ELR (cell line): ENCODE data around the gene NBAS.

ENCODE experiments used
- DNase-seq: peaks from one replicate; pipeline ENCODE4 v3.0.0-alpha.2; 2015; ENCODE audit warnings: low read depth

Gene NBAS

DNA sequence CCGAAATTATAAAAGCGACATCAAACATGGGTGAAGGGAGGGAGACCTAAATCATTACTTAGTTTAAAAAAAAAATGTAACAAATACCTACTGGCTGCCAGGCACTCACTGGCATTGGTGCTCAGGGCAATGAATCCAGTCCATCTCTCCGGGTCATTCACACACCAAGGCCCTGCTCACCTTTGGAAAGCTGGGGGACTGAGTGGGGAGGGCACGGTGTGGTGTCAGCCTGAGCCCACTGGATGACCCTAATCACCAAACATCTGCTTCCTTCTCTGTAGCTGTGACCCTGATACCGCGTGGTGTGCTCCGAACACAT is 30.2 kb upstream of the NBAS start:
- no peak for DNase-seq

DNA sequence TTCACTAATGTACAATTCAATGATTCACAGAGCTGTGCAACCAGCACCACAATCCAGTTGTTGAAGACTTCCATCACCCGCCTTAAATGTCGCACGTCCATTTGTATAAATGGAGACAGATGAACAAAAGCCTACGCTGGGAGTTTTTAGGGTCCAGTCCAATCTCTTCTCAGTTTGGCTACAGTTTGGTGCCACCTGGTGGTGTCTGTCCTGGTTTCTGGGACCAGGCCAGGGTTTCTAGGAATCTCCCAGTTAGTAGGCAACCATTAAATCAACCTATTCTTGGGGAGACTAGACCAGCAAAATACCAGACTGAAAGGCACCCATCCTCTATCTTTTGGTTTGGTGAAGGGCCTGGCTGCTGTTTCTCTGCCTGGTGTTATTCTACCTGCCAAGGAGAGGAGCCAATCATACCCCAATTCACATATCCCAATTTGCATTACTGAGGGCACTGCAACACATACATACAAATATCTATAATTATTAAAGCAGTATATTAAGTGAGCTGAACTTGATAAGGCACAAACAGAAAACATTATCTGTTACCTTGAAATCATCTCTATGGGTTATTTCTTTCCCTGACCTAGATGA is 27.3 kb upstream of the NBAS start:
- peak; percentile 70 for DNase-seq

DNA sequence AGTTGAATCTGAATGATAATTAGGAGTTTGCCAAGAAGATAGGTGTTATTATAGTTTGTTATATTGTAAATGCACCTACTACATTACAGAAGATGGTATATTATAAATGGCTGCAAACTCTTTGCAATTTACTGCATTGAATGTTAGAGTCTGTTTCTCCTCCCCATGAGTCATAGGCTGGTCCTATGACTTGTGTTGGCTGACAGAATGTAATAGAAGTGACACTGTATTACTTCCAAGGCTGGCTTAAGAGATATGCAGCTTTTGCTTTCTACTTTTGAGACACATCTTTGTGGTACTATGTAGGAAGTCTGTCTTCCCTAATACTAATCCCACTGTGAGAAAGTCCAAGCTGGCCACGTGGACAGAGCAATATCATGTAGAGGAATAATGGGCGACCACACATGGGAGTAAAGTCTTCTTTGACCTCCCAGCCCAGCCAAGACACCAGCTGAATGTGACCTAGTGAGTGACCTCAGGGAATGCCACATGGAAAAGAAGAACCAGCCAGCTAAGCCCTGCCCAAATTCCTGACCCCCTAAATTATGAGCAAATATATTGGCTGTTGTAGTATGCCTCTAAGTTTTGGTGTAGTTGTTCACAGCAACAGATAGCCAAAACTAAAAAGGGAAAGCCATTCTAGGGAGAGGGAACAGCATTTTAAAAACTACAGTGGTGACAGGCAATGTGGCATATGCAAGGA is 23.8 kb upstream of the NBAS start:
- DNase-seq = peak; percentile 40

DNA sequence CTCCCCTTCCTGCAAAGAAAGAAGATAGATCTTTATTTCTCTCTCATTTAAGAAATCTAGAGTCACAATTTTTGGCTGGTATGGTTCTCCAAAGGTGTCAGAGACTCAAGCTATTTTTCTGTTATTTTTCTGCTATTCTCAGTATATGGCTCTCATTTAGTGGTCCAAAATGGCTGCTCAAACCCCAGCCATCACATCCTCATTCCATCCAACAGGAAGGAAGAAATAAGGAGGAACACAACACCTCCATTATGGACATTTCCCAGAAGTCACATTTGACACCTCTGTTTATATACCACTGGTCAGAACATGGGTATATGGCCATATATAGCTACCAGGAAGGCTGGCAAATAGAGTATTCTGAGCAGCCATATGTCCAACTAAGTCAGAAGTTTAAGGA is 23.2 kb upstream of the NBAS start:
- DNase-seq = no peak

DNA sequence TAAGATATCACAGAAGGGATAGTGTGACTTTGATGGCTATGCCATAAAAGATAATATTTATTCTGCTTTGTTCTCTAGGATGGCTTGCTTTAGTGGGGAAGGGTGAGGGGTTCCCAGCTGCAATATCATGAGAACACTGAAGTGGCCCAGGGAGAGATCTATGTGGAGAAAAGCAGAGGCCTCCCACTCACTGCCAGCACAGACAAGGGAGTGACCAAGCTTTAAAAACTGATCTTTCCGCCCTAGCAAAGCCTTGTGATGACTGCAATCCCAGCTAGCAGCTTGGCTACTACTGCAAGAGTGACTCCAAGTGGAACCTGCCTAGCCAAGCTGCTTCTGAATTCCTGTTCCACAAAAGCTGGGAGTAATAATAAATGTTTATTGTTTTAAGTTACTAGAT is 22.7 kb upstream of the NBAS start:
- no peak for DNase-seq

DNA sequence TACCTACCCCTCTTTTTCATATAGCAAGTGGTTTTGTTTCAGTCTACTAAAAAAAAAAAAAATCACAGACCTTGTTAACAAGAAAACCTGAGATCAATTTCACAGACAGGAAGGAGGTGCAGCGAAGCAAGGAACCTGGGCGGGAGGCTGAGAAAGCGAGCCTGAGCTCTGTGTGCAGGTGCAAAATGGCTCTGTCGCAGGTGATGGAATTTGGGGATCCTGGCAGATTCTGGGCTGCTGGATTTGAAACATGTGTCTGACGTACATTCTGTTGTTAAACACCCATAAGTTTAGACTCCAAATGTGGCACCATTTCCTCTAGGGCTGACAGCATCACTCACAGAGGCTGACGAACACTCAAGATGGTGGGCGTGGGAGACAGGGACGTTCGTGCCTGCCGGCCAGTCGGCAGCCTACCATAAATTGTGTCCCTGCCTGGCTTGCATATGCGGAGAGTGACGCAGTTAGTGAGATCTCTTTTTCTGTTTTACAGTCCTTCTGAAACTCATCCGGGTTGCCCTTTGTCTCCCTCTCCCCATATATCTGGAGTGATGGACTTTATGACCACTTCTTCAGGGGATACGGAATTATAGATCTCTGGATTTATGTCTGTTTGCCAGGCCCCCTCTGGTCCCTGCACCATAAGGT is 21.7 kb upstream of the NBAS start:
- no peak for DNase-seq

DNA sequence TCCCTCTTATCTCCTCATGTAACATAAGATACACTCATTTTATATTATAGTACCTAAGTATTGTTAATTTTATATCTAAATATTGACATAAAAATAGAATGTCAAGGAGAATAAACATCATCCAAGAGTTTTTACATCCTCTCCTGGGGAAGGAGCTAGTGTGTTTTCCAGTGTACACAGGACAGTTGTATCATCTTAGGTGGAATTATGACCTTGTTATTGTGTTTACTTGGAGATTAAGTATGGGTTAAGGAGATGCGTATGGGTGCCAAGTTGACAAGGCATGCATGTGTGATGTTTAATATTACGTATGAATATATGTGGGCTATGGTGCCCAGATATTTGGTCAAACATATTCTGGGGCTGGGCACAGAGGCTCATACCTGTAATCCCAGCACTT is 19.3 kb upstream of the NBAS start:
- no peak for DNase-seq

DNA sequence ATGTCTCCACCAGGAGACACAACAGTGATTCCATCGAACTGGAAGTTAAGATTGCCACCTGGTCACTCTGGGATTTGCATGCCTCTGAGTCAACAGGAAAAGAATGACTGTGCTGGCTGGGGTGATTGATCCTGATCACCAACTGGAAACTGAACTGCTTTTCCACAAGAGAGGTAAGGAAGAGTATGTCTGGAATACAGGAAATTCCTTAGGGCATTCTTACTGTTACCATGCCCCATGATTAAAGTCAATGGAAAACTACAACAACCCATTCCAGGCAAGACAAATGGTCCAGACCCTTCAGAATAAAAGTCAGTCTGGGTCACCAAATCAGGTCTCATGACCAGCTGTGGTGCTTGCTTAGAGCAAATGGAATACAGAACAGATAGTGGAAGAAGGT is 18.5 kb upstream of the NBAS start:
- peak; percentile 67 for DNase-seq

DNA sequence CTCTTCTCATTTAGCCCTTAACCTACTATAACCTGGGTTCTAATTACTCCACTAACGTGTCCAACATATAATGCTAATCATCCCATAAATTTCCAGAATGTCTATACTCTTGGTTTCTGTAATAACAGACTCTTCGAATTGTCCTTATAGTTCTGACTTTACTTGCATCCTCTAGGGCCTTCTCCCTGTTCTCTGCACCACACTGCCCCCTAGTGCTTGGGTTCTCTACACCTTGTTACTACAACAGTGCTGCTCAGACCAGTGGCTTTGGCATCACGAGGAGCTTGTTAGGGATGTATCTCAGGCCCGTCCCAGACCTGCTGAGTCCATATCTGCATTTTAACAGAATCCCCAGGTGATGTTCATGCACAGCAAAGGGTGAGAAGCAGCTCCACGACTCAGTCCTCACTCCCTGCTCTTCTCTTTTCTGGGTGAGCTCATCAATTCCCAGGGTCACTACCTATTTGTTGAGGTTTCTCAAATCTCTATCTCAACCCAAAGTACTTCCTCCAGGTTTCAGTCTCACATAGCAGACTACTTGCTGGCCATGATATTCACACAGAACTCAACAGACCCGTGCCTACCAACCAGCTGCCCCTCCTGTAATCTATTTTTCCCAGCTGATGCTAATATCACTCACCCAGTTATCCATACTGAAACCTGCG is 16.1 kb upstream of the NBAS start:
- DNase-seq = peak; percentile 84

DNA sequence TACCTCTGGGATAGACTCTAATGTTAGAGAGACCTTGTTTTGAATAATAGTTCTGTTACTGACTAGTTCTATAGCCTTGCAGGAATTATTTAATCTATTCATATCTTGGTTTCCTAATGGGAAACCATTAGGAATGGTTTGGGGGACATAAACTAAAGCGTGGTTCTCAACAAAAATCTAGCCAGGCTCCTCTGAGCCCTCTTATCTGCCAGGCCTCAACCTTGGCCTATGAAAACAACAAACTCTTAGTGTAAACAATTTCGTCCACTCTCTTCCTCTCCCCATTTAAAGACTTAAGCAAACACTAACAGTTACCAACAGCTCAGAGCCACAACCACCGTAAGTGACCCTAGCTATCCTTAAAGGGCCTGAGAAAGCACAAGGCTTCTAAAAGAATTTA is 10.6 kb upstream of the NBAS start:
- no peak for DNase-seq

DNA sequence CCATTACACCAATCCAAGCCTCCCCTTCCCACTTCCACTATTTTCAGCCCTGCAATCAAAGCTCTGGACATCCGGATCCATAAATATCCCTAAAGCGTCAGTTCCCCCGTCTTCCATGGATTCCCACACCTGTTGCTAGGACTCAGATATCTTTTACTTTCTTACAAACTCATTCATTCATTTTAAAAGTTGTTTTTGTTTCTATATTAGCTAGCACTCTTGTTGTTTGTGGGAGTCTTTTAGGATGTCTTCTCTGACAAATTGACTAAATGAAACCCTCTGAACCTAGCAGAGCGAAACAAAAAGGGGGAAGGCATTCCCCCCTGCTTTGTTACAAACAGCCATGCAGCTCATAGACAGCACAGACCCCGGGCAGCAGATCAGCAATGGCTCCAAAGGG is 9.0 kb upstream of the NBAS start:
- DNase-seq = no peak

DNA sequence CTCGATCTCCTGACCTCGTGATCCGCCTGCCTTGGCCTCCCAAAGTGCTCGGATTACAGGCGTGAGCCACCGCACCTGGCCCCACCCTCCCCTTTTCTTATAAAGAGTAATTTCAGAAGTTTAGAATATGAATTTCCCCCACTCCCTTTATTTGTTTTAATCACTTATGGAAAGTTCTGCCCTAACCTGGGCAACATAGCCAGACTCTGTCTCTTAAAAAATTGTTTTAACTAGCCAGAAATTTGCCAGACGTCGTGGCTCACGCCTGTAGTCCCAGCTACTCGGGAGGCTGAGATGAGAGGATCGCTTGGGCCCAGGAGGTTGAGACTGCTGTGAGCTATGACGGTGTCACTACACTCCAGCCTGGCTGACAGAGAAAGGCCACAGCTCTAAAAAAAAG is 7.7 kb upstream of the NBAS start:
- DNase-seq = no peak

DNA sequence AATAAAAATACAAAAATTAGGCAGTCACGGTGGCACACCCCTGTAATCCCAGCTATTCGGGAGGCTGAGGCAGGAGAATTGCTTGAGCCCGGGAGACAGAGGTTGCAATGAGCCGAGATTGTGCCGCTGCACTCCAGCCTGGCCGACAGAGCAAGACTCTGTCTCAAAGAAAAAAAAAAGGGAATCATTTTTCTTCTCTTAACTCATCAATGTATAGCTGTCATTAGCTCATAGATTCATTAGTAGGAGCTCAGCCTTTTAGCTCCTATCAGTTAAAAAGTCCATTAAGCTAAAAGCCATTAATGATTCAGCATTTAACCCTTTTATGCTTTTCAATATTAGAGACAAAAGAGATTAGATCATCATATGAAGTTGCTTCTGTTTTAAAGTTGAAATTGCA is 5.8 kb upstream of the NBAS start:
- DNase-seq = no peak

DNA sequence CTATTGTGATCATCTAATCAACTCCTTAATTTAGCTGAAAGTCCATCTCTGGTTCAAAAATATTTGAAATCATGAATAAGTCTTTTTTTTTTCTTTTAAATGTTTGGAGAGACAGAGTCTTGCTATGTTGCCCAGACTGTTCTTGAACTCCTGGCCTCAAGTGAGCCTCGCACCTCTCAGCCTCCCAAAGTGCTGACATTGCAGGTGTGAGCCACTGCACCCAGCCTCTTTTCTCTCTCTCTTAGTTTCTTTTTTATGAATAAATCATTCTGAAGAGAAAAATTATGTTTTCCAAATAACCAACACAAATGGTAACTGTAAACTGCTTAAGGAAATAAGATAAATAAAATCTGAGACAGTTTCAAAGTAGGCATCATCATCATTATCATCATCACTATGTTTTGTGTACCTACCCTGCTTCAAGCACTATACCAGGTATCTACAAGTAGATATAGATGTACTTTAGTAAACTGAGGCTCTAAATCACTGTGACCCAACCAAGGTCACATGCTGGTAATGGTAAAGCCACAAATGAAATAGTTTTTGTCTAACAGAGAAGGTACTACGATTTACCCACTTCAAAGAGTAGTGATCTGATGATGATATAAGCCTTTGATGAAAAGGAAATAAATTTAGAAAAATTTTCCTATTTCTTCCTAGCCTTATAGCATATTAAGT is 5.0 kb upstream of the NBAS start:
- no peak for DNase-seq

DNA sequence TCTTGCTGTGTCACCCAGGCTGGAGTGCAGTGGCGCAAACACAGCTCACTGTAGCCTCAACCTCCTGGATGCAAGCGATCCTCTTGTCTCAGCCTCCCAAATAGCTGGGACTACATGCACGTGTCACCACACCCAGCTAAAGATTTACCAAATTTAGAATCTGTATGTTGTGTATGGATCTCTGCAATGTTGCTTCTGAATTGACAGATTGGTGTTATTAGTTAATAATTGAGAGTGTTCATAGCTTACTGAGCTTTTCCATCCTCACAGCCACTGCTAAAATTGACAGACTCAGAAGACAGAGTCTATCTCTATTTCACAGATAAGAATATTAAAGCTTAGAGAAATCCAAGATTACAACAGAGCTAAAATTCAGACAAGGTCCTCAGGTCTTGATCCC is 4.3 kb upstream of the NBAS start:
- DNase-seq = no peak

DNA sequence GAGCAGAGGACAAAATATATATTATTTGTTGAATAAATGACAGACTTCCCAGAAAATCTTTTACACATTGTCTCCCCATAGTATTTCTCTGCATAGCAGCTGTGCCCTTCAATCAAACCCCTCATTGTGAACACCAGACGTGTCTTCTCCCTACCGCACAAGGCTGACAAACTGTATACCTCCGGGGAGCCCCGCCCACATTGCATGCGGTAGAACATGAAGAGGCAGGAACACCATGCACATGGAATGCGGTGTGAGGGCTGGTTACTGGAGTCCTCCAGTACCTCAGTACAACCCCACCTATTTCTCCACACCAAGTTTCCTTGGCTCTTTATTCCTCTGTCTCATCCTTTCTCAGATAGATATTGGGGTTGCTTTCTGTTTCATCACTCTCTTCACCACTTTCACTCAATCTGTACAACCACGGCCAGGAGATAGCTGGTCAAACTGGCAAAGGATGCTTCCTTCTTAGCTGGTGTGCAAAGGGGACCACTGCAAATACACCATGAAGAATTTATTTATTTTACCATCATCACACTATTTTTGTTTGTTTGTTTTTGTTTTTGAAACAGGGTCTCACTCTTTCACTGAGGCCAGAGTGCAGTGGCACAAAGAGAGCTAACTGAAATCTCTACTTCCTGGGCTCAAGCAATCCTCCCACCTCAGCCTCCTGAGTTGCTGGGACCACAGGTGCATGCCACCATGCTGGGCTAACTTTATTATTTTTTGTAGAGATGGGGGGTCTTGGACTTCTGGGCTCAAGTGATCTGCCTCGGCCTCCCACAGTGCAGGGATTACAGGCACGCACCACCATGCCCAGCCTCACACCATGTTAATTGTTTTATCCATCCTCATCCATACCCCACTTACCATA is 2.3 kb upstream of the NBAS start:
- DNase-seq = no peak

DNA sequence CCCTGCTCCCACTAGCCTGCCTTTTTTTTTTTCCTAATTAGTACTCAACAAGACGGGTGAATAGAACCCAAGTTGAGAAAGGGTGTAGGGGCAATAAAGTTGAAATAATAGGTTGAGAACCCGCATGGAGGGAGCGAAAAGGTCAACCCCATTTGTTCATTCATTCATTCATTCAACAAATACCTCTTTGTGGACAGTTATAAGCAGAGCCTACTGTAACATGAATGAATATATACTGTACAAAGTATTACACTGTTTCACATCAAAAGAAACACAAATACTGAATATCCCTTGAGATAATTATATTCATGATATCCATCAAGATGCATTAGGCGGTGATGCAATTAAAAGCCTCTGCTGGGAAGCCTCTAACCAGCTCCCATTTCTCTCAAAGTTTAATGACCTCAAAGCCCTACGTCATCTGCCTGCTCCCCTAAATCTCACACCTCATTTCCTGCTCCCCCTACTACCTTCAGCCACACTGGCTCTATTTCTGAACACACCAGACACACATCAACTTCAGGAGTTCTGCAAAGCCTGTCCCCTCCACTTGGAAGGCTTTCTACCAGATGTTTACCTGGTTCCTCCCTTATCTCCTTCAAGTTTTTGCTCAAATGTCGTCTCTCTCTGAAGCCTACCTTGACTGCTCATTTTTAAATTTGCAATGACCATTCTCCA is 1.4 kb upstream of the NBAS start:
- DNase-seq = no peak

DNA sequence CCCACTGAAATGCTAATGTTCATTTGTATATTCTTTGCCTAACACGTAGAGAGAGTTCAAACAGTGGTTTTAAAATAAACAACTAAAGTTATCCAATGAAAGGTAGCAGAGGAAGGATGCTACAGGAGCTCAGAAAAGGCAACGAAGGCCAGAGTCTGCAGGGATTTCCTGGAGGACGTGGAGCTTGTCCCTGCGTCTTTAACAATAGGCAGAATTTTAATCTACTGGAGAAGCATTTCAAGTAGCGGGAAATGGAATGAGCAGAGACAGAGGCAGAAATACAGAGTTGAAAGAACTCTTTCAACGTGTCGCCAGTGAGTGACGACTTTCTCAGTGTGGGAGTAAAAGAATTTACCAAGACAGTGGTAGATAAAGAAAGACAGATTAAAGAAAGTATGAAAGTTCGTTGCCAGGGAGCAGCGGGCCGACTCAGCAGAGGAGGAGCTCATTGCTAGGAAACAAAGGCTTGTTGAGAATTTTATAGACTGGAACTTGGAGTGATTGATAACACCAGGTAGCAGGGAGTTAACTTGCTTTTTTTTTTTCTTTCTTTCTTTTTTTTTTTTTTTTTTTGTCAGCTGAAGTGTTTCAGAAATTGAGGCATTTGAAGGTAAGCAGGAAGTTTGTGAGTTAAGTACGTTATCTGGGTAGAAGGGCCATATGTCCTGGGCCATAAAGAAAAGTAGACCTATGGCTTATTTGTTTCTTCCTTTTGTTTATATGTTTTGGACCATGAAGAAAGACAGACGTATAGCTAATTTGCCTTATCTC is 625 bp upstream of the NBAS start:
- peak; percentile 44 for DNase-seq

DNA sequence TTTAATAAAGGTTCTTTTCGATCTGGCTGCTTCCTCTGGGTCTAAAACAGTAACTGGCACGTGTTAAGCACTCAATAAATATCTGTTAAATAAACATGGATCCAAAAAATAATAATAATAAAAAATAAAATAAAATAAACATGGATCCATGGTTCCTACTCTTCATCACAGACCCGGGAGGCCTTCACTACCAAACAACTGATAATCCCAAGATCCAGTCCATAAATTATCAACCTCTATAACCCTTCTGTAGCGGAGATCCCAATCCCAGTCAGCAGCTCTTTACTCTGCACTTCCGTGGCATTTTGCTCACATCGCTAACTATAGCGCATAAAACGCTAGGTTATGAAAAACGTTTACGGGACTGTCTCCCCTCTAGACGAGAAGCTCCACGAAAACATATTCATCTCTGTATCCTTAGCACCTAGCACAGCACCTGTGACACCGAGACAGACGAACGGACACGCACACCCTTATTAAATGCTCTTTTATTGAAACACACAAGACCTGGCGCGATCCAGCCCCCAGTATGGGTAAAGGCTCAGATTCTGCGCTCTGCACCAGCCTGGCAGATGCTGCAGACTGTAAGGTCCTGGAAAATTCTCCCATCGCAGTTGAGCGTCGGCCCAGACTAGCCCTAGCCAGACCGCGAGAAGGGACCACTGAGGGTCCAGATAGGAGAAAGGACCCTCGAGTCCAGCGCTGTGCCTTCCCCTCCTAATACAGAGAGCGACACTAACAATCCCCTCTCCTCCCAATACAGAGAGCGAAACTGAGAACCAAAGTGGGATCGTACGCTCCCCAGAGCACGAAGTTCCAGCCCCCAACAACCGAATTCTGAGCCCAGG is 770 bp downstream of the NBAS start:
- DNase-seq = peak; percentile 51
